HUES6 (cell line): Measurements from ENCODE around the gene CASS4.
"Not testable (repeated sequence)": the region's sequence is repeated elsewhere in the genome, so short reads cannot be mapped to it uniquely, and the experiment has no call there.

Experiments
- H3K27ac ChIP-seq: 2 replicates; pipeline ENCODE4 v1.7.0; 2013; ENCODE audit warnings: low read depth, mild to moderate bottlenecking, low read length, inconsistent platforms
- H3K27me3 ChIP-seq: 2 replicates; pipeline ENCODE4 v1.6.1; 2013; ENCODE audit warnings: low read length; ENCODE audit not compliant: control insufficient read depth, insufficient read depth
- H3K36me3 ChIP-seq: 2 replicates; pipeline ENCODE4 v1.6.1; 2013; ENCODE audit warnings: low read length; ENCODE audit not compliant: control insufficient read depth, insufficient read depth
- H3K4me1 ChIP-seq: 2 replicates; pipeline ENCODE4 v1.6.1; 2013; ENCODE audit warnings: low read length; ENCODE audit not compliant: control insufficient read depth, insufficient read depth
- H3K4me3 ChIP-seq: 2 replicates; pipeline ENCODE4 v1.5.1; 2013; ENCODE audit warnings: low read depth, low read length
- H3K9ac ChIP-seq: one replicate; pipeline ENCODE4 v1.6.1; 2013; ENCODE audit warnings: mild to moderate bottlenecking, low read length
- H3K9me3 ChIP-seq: 2 replicates; pipeline ENCODE4 v1.6.1; 2013; ENCODE audit warnings: low read depth, low read length; ENCODE audit not compliant: control insufficient read depth, insufficient read depth

CASS4 gene

DNA sequence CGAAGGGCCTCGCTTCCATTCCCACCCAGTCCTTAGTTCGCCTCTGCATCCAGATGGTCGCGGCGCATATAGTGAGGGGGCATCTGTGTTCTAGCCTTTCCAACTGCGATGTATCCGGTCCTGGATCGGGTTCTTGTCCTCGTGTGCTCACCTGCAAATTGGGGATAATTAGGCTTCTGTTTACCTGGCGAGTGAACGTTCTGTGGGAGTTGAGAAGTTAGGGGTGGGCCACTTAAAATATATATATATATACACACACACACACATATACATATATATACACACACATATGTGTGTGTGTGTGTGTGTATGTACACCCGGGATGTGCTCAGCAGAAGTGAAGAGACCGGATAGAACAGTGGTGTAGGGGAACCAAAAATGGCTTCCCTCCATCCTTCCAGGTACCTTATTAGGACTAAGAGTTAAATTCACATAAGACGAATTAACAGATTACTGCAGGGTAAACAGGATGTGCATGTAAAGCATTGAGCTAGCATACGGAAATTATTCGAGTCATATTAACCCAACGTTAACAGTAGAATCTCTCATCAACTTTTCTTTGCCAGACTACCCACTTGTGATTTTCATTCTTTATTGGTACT lies 19.1 kb upstream of the CASS4 start:
- Histone ChIP-seq H3K4me3 (peak overlapping the region; percentile 90), H3K27ac (peak overlapping the region; percentile 48), H3K4me1 (0 out of 2 replicates have a peak, but pooled peaks cover 6% of the 10 kb centered on the region), H3K9me3 (no peaks in the 10 kb centered on the region), H3K27me3 (no peaks in the 10 kb centered on the region), H3K9ac (peak overlapping the region; percentile 98), H3K36me3 (peaks cover 56% of the 10 kb centered on the region)

DNA sequence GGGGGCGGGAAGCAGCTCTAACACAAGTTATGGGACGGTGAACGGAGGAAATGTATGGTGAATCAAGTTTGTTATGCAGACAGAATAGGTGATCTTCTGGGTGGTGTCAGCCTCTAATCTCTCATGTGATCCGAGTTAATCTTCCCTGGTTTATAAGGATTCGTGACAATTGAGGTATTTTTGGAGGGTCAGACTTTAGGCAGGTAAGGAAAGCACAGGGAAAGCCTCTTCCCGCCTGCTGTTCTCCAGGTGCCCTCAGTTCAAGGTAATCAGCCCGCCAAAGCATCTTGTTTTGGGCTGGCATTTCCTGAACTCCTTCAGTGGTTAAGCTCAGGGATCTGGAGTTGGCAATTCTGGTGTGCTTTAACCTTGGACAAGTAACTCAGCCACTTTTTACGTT lies 18.4 kb upstream of the CASS4 start:
- Histone ChIP-seq H3K9me3 (no peaks in the 10 kb centered on the region), H3K9ac (peak overlapping the region; percentile 74), H3K27me3 (no peaks in the 10 kb centered on the region), H3K4me1 (0 out of 2 replicates have a peak, but pooled peaks cover 6% of the 10 kb centered on the region), H3K4me3 (peak overlapping the region; percentile 90), H3K27ac (no peak overlapping the region), H3K36me3 (peaks cover 57% of the 10 kb centered on the region)

DNA sequence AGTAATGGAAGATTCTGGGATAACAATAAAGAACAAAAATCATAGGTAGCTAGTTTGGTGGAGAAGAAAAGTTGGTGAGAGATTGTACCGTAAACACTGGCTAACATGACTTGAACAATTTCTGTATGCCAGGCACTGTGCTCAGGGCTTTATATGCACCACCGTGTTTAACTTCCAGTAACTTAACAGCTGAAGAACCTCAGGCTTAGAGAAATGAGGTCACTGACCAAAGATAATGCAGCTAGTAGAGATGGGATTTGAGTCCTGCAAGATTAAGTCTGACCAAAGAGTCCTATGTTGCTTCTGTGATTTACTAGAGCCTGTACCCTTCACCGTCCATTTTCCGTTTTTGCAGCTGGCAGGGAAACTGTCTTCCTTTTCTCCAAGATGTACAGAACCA lies 16.9 kb upstream of the CASS4 start:
- H3K4me1 ChIP-seq: 0 out of 2 replicates have a peak, but pooled peaks cover 6% of the 10 kb centered on the region
- H3K9ac ChIP-seq: no peak overlapping the region
- H3K36me3 ChIP-seq: peaks cover 57% of the 10 kb centered on the region
- H3K27me3 ChIP-seq: no peaks in the 10 kb centered on the region
- no peaks in the 10 kb centered on the region for H3K9me3 ChIP-seq
- H3K27ac ChIP-seq: no peak overlapping the region
- no peak overlapping the region for H3K4me3 ChIP-seq

DNA sequence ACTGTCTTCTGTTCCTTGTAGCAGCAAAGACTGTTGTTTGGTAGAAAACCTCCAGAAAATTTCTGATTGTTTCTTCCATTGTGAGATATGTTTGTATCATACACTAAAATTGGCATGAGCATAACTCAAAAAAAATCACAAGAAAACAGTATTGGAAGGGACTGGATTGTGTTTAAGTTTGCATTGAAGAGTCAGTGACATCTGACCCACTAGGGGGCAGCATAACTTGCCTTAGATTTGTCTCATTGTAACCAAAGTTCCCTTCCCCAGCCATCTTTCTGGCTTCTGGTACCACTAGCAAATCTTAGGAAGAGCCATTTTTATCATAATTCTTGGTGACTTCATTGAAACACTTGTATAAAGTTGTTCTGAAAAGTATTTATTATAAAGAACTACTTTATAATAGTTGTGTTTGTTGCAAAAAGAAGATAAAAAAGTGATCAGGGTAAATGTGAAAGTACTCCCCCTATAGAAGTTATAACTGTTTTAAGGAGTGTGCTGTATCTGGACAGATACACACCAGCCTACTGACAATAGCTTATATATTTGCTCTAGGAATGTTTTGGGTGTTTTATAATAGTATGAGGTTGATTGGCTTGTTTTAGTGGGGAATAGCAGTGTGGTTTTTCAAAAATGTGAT lies 11.9 kb upstream of the CASS4 start:
- no peak overlapping the region for H3K9ac ChIP-seq
- H3K4me1 ChIP-seq: no peaks in the 10 kb centered on the region
- H3K4me3 ChIP-seq: no peak overlapping the region
- no peaks in the 10 kb centered on the region for H3K27me3 ChIP-seq
- peaks cover 92% of the 10 kb centered on the region for H3K36me3 ChIP-seq
- no peaks in the 10 kb centered on the region for H3K9me3 ChIP-seq
- H3K27ac ChIP-seq: no peak overlapping the region

DNA sequence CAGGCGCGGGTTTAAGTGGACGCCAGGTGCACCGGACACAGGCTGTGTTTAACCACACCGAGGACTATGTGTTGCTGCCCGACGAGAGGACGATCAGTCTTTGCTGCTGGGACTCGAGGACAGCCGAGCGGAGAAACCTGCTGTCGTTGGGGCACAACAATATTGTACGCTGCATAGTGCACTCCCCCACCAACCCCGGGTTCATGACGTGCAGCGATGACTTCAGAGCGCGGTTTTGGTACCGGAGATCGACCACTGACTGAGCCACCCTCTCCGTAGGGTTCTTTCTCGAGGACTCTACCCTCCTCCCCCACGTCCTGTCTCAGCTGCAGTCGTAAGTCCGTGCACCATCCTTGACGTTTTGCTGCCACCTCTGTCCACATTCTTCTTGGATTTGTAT lies 8.6 kb upstream of the CASS4 start:
- H3K36me3 ChIP-seq: peaks cover 88% of the 10 kb centered on the region
- H3K4me3 ChIP-seq: no peak overlapping the region
- H3K9me3 ChIP-seq: no peaks in the 10 kb centered on the region
- H3K27ac ChIP-seq: no peak overlapping the region
- H3K4me1 ChIP-seq: no peaks in the 10 kb centered on the region
- H3K9ac ChIP-seq: no peak overlapping the region
- no peaks in the 10 kb centered on the region for H3K27me3 ChIP-seq

DNA sequence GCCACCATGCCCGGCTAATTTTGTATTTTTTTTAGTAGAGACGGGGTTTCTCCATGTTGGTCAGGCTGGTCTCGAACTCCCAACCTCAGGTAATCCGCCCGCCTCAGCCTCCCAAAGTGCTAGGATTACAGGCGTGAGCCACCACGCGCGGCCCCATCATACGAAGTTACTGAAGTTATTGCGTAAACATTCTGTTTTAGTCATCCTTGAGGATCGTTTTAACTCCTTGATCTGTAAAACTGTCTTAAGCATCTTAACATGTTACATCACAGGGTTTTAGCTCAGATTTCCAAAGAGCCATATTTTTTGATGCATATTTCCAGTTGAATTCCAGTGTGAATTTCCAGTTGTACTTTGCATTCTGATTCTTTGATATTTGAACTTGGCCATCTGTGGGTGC lies 6.7 kb upstream of the CASS4 start:
- not testable (repeated sequence) for H3K9ac ChIP-seq, H3K4me3 ChIP-seq, H3K27me3 ChIP-seq, H3K9me3 ChIP-seq, H3K4me1 ChIP-seq, H3K27ac ChIP-seq
- peaks cover 69% of the 10 kb centered on the region for H3K36me3 ChIP-seq

DNA sequence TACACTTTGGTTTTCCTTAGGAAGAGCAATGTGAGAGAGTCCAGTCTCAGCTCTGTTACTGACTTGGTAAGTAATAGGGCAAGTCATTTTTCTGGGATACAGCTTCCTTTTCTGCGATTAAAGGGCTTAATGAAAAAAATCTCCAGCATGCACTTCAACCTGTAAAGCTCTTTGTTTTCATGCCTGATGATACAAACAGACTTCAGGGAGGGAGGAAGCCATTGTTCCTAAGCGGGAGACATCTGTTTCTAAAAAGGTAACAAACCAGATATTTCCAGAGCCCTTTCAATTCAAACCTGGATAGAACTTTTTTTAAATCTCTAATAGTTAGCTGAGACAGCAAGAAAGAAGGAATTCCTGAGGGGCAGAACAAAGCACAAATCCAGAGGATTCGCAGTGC lies 5.2 kb upstream of the CASS4 start:
- Histone ChIP-seq H3K27me3 (no peaks in the 10 kb centered on the region), H3K9me3 (no peaks in the 10 kb centered on the region), H3K36me3 (peaks cover 56% of the 10 kb centered on the region), H3K4me1 (no peaks in the 10 kb centered on the region), H3K4me3 (no peak overlapping the region), H3K9ac (no peak overlapping the region), H3K27ac (no peak overlapping the region)

DNA sequence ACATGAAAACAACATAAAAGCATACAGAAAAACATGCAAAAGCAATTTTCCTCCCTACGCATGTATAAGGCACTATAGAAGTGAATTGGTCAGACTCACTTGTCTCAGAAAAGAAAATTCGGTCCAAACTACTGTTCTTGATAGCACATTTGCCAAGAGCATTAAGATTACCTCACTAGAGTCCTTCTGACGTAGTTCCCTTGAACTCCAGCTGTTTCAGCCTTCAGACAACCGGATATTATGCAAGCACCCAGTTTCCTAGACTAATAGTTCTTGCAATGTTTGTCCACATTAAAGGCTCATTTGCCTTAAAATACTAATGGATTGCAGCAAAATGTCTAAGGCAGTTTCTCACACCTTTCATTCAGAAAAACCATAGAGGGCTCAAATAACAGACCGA lies 2.5 kb upstream of the CASS4 start:
- Histone ChIP-seq H3K27ac (no peak overlapping the region), H3K27me3 (no peaks in the 10 kb centered on the region), H3K9ac (no peak overlapping the region), H3K4me3 (no peak overlapping the region), H3K4me1 (no peaks in the 10 kb centered on the region), H3K36me3 (peaks cover 34% of the 10 kb centered on the region), H3K9me3 (no peaks in the 10 kb centered on the region)

DNA sequence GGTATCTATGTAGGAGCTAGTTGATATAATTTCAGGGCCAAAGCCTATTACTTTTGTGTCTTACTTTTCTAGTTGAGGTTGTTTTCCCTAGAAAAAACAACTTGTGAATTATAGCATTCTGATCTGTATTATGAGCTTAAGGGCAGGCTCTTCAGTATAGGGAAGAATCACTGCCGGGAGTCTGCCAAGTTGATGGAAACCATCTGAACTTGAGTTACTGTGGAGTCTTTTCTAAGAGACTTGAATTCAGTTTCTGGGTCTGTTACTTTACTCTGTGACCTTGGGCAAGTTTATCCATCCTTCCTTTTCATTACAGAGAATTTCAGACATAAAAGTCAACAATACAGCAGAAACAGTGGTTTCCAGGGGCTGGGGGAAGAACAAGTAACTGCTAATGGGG lies 2.1 kb upstream of the CASS4 start:
- H3K4me3 ChIP-seq: no peak overlapping the region
- H3K27me3 ChIP-seq: no peaks in the 10 kb centered on the region
- no peaks in the 10 kb centered on the region for H3K4me1 ChIP-seq
- peaks cover 31% of the 10 kb centered on the region for H3K36me3 ChIP-seq
- H3K9ac ChIP-seq: no peak overlapping the region
- H3K27ac ChIP-seq: no peak overlapping the region
- no peaks in the 10 kb centered on the region for H3K9me3 ChIP-seq

DNA sequence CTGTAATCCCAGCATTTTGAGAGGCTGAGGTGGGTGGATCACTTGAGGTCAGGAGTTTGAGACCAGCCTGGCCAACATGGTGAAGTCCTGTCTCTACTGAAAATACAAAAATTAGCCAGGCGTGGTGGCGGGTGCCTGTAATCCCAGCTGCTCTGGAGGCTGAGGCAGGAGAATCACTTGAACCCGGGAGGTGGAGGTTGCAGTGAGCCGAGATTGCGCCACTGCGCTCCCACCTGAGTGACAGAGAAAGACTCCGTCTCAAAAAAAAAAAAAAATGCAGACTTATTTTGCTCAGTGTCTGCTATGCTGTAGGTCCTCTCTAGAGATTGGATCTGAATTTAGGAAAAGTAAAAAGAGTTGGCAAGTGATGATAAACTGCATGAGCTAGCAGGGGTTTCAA lies 773 bp upstream of the CASS4 start:
- H3K9ac ChIP-seq, H3K9me3 ChIP-seq, H3K27ac ChIP-seq, H3K4me3 ChIP-seq, H3K27me3 ChIP-seq, H3K4me1 ChIP-seq: not testable (repeated sequence)
- peaks cover 17% of the 10 kb centered on the region for H3K36me3 ChIP-seq

DNA sequence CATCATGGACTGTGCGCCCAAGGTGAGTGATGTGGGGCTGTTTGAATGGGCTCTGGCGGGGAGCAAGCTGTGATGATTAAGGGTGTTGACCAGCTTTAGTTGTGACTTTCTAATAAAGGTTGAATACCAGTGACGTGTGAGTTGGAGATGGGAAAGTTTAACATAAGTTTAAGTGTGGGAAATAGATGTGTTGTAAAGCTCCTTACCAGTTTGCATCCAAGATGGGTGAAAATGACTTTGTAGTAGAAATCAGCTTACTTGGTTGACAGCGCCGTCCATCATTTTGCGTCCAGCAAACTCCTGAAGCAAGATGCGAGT lies 372 bp downstream of the CASS4 start:
- Histone ChIP-seq H3K9me3 (no peaks in the 10 kb centered on the region), H3K4me3 (no peak overlapping the region), H3K36me3 (peaks cover 6% of the 10 kb centered on the region), H3K27ac (no peak overlapping the region), H3K9ac (no peak overlapping the region), H3K4me1 (no peaks in the 10 kb centered on the region), H3K27me3 (no peaks in the 10 kb centered on the region)
